HG03095 (cell line): ENCODE data around the gene DNAJC6.

Experiments
- ATAC-seq: cut with Tn5 transposase; IDR thresholded peaks from one replicate; pipeline ENCODE4 v1.9.1; 2021; ENCODE audit warnings: moderate library complexity; ENCODE audit not compliant: unreplicated experiment

The DNAJC6 gene

GRCh38 chr1:65399003-65399402 lies 89.7 kb downstream of the DNAJC6 start:
- no peak for ATAC-seq

DNA sequence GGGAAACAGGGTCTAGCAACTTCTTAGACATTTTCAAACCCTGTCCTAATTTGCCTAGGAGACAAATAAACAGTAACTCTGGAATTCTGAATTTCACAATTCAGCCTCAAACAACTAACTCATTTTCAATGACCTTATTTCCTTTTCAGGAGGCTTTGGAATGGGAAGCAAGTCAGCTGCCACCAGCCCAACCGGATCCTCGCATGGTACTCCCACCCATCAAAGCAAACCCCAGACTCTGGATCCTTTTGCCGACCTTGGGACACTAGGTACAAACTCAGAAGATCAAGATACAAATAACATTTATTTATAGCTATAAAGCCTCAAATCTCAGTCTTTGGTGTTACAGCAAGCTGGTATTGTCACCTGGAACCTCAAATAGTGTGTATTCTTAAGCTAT lies 92.3 kb downstream of the DNAJC6 start:
- ATAC-seq, result no peak

DNA sequence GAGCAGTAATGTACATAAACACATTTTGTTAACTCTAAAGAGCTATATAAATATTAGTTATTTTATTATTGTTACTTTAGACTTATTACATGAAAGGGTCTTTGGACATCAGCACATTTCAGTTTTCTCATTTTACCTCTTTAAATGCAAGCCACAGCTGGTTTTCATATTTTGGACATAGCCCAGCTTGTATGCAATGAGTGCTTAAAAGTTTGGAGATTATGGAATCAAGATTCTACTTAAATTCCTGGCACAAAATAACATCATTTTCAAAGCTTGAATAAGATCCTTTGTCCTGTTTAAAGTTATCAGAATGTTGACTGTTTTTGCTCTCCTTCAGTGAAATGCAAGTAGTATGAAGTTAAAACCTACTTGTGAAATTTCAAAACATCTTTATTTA lies 95.6 kb downstream of the DNAJC6 start:
- no peak for ATAC-seq

- no peak for ATAC-seq
Observed at GRCh38 chr1:65407877-65408276, 98.5 kb downstream of the DNAJC6 start.

GRCh38 chr1:65409314-65409713 lies 100.0 kb downstream of the DNAJC6 start:
- ATAC-seq, result no peak

DNA sequence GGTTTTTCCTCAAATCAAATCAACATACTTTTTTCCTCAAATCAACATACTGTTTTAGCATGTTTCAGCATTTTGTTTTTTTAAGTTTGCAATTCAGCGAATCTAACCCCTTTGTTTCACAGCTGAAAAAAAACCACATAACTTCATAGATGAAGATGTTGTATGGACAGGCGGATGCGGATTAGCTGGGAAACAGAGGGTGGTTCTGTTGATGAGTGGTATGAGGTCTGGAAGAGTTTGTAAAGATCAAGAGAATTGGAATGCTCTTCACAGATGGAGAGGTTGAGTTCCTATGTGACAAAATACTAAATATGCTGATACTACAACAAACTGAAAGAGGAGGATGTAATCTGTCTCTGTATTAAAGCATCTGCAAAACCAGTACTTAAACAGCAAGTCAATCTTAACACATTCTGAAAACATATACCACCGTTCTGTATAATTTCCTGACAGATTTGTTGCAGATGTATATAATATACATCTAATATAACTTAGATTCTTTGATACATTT lies 100.5 kb downstream of the DNAJC6 start:
- no peak for ATAC-seq

DNA sequence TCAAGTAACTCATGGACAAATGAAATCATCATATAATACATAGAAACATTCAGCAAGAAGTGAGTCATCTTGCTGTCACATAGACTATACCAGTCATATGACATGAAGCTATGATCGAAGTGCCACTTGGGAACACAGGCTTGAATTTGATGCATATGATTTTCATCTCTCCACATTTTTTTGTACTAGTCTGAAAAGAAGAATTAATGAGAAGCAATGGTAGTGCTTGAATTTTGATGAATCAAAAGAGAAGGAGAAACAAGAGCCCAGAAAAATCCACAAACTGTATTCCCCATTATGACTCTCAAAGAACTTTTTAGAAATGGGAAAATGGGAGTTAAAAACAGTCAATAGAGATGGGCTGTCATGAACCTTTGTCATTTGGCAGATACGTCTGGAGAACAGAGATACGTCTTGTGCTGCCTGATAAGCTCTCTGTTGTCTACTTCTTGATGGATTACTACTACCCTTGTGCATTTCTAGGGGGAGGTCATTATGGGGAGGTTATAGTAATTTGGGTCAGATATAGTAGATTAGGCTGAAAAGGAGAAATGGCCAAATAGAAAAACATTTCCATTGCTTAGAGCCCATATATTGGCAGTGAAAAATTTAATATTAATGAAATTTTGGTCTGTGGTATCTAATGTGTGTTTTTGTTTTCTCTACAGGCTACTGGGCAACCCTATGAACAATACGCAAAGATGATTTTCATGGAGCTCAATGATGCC lies 103.1 kb downstream of the DNAJC6 start:
- ATAC-seq, result no peak

DNA sequence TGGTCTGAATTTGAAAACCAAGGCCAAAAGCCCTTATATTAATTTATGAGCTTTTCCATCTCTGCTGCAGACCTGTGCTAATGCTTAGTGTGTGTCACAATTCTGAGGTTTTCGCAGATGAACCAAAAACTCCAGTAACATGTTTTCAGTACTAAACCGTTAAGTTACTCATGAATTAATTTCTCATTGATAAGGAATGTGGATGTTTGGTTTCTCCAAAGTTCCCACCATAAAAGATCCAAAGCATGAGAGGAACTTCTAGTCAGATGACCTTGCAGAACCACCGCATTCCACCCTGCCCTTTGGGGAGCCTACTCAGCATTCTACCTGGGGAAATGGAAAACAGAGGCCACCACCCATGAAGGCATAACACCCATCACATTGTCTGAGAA lies 103.6 kb downstream of the DNAJC6 start:
- no peak for ATAC-seq

DNA sequence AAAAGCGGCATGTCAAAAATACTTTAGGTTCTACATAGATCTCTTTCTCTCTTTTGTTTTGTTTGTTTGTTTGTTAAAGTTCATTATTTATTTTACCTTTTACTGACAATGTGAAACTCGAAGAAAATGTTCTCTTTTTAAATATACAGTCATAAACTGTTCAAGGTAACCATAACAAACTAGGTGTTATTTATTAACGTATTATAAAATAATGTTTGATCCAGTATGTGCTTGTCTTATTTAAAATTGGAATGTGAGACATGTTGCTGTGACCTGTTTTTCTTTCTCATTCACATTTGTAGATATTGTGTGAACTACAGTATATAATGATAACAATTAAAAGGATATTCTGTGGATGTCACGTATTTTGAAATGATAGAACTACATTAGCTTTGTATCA lies 105.2 kb downstream of the DNAJC6 start:
- no peak for ATAC-seq

- ATAC-seq, result no peak
Observed at GRCh38 chr1:65416767-65417166, 107.4 kb downstream of the DNAJC6 start.

GRCh38 chr1:65417729-65418128 lies 108.4 kb downstream of the DNAJC6 start:
- ATAC-seq, result no peak

DNA sequence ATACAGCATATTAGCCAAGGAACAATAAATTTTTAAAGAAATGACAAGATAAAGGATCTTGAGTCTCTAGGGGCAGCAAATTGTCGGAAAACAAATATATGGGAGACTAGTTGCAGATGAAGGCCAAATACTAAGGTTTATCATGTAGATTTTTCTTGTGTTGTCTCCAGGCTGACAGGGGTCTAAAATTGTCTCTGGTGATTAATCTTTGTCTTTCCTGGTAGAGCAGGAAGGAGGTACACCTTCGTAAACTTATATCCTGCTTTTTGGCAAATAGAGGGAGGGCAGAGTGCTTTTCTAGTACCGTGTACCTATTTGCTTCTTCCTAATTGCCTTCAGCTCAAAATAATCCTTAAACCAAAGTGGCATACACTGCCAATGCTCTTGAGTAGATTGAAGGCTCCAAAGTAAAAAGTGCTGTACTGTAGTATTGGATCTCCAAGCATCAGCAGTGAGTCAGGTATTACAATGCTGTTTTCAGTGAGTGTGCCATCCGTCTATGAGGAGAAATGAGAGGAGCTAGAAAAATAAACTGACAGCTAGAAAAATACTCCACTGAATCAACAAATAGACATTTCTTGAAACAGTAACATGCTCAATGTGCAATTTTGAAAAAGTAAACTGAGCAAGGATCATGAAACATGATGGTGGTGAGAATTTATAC lies 109.3 kb downstream of the DNAJC6 start:
- ATAC-seq, result no peak

- peak; percentile 95 for ATAC-seq
Observed at GRCh38 chr1:65419681-65420589, 110.6 kb downstream of the DNAJC6 start.

GRCh38 chr1:65420590-65421350 lies 111.4 kb downstream of the DNAJC6 start, which contains the start of the genes LEPR and LEPROT:
LEPR (plus strand) TSS chr1:65420668; CDS start chr1:65565566, 144,898 bp downstream.
LEPROT (plus strand) TSS chr1:65420668; CDS start chr1:65420725, 57 bp downstream.
- peak; percentile 53 for ATAC-seq

DNA sequence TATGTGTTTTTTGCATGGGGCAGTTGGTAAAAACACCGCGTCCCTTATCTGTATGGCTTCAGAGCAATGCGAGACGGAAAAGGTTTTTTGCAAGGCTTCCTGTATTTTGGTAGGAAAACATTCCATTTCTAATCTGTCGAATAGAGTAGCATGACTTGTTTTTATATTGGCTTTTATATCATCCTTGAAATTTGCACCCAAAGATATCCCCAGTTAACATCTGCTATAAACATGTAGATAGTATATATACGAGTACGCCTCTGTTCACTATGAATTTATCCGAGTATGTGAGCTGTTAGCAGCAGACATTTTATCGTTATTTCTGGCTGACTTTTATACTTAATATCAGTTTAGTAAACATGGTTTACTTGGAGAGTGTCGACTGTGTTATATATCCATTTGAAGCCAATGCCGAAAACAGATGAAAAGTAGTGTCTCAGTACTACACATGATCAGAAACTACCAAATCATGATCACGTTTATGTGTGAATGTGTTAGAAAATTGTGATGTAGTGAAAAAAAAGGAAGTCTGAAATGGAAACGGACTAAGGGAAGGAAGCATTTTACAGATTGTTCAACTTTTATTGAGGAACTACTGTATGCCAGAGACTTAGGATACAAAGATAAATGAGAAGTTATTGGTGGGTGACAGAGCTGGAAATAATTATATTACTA lies 112.1 kb downstream of the DNAJC6 start:
- ATAC-seq, result no peak

DNA sequence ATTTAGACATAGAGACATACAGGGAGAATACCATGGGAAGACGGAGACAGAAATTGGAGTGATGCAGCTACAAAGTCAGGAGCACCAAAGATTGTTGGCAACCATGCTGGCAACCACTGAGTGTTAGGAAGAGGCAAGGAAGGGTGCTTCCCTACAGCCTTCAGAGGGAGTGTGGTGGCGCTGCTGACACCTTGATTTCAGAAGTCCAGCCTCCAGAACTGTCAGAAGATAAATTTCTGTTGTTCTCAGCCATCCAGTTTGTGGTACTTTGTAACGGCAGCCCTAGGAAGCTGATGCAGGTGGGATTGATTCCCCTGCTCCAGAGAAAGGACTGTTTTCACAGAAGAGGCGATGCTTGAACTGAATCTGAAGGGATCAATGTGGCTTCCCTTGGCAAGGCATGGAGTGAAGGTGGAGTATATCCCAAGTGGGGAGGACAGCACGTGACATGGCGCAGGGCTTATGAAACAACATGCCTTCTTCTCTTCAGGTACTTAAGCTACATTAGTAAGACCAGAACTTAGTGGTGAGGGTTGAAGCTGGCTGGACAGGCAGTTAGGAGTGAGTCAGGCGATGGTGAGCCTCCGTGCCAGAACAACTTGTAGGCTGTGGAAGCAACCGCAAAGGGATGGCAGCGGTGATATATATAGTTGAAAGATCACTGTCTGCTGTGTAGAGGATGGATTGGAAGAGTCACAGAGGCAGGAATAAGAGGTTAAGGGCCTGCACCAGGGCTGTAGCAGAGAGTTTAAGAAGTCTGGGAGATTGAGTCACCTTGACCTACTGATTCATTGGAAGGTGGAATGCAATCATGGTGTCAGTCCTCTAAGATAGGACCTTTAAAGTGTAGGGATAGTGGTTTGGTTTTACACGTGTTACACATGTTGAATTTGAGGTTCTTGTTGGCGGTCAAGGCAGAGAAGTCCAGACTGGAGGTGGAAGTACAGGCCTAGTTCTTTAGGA lies 113.2 kb downstream of the DNAJC6 start:
- no peak for ATAC-seq

GRCh38 chr1:65423884-65424572 lies 114.7 kb downstream of the DNAJC6 start:
- no peak for ATAC-seq

DNA sequence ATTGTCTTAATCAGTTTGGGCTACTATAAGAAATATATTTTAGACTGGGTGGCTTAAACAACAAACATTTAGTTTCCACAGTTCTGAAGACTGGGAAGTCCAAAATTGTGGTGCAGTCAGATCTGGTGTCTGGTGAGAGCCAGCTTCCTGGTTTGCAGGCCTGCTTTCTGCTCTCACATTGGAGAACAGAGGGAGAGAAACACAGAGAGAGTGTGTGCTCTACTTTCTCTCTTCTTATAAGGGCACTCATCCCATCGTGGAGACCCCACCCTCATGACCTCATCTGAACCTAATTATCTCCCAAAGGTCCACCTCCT lies 115.2 kb downstream of the DNAJC6 start:
- ATAC-seq, result no peak
